HepG2 (cell line): Measurements from ENCODE around the gene GMPPA. TPM values are rescaled to one million over a fixed set of nuclear protein-coding genes. Genes with fewer than 3 reads are reported as not detected.

ENCODE experiments used
- EP300 ChIP-seq, 3 experiments: sonication (generic) in 1 of 3; formaldehyde crosslinking in 1 of 3; IDR thresholded peaks; 2 replicates each; pipeline versions ENCODE4 v1.5.1 to v1.6.1; 2011 to 2020; ENCODE audit warnings: low read depth in 2 of 3, low read length in 2 of 3, borderline replicate concordance in 1 of 3, improper control_type of control experiment in 1 of 3, mild to moderate bottlenecking in 1 of 3, missing genetic modification reagents in 1 of 3, moderate library complexity in 1 of 3
- JUN ChIP-seq: sonication (generic); formaldehyde crosslinking; IDR thresholded peaks from 2 replicates; pipeline ENCODE4 v1.4.0; 2020; ENCODE audit warnings: mild to moderate bottlenecking, missing genetic modification reagents
- KLF6 ChIP-seq: IDR thresholded peaks from 2 replicates; pipeline ENCODE4 v1.8.0; 2016; ENCODE audit warnings: missing biosample characterization, missing genetic modification reagents
- NFKBIZ ChIP-seq: IDR thresholded peaks from 2 replicates; pipeline ENCODE4 v1.6.1; 2018; ENCODE audit warnings: missing genetic modification reagents, missing compliant biosample characterization
- PAWR ChIP-seq: sonication (generic); formaldehyde crosslinking; IDR thresholded peaks from 2 replicates; pipeline ENCODE4 v1.4.0; 2020; ENCODE audit warnings: missing genetic modification reagents, mild to moderate bottlenecking, borderline replicate concordance
- RBAK ChIP-seq: sonication (generic); formaldehyde crosslinking; IDR thresholded peaks from 2 replicates; pipeline ENCODE4 v1.5.1; 2020; ENCODE audit warnings: mild to moderate bottlenecking, missing genetic modification reagents
- SALL2 ChIP-seq: sonication (generic); formaldehyde crosslinking; IDR thresholded peaks from 2 replicates; pipeline ENCODE4 v1.8.1; 2023; ENCODE audit warnings: mild to moderate bottlenecking, missing genetic modification reagents, inconsistent platforms
- SMAD3 ChIP-seq: sonication (generic); formaldehyde crosslinking; IDR thresholded peaks from 2 replicates; pipeline ENCODE4 v1.4.0; 2020; ENCODE audit warnings: missing genetic modification reagents
- SMARCE1 ChIP-seq: fragments of 450-650 bp; IDR thresholded peaks from 2 replicates; pipeline ENCODE4 v1.6.1; 2017; ENCODE audit warnings: borderline replicate concordance
- SNAPC2 ChIP-seq: sonication (generic); formaldehyde crosslinking; IDR thresholded peaks from 2 replicates; pipeline ENCODE4 v1.8.1; 2022; ENCODE audit warnings: mild to moderate bottlenecking, missing genetic modification reagents
- ZBTB2 ChIP-seq: sonication (generic); formaldehyde crosslinking; IDR thresholded peaks from 2 replicates; pipeline ENCODE4 v1.8.0; 2022; ENCODE audit warnings: low read depth, missing genetic modification reagents
- ZFP36 ChIP-seq: fragments of 150-350 bp; IDR thresholded peaks from 2 replicates; pipeline ENCODE4 v1.6.1; 2018; ENCODE audit warnings: borderline replicate concordance, low read length, low read depth; ENCODE audit not compliant: partially characterized antibody
- ZFP90 ChIP-seq: sonication (generic); formaldehyde crosslinking; IDR thresholded peaks from 2 replicates; pipeline ENCODE4 v1.8.0; 2022; ENCODE audit warnings: missing genetic modification reagents, mild to moderate bottlenecking, inconsistent platforms, borderline replicate concordance
- ZNF124 ChIP-seq: sonication (generic); formaldehyde crosslinking; IDR thresholded peaks from 2 replicates; pipeline ENCODE4 v1.4.0; 2020; ENCODE audit warnings: missing genetic modification reagents
- ZNF296 ChIP-seq: sonication (generic); formaldehyde crosslinking; conservative IDR thresholded peaks from 2 replicates; pipeline ENCODE4 v1.5.0; 2020; ENCODE audit warnings: mild to moderate bottlenecking, missing genetic modification reagents
- ZNF446 ChIP-seq: sonication (generic); formaldehyde crosslinking; IDR thresholded peaks from 2 replicates; pipeline ENCODE4 v1.5.0; 2020; ENCODE audit warnings: mild to moderate bottlenecking, missing genetic modification reagents
- ZNF562 ChIP-seq: sonication (generic); formaldehyde crosslinking; IDR thresholded peaks from 2 replicates; pipeline ENCODE4 v1.8.0; 2022; ENCODE audit warnings: missing genetic modification reagents, borderline replicate concordance
- ZNF572 ChIP-seq: sonication (generic); formaldehyde crosslinking; IDR thresholded peaks from 2 replicates; pipeline ENCODE4 v1.5.1; 2020; ENCODE audit warnings: mild to moderate bottlenecking, missing genetic modification reagents
- ZNF740 ChIP-seq: sonication (generic); formaldehyde crosslinking; IDR thresholded peaks from 2 replicates; pipeline ENCODE4 v1.4.0; 2020; ENCODE audit warnings: missing genetic modification reagents
- ZNF816 ChIP-seq: sonication (generic); formaldehyde crosslinking; IDR thresholded peaks from 2 replicates; pipeline ENCODE4 v1.8.0; 2022; ENCODE audit warnings: missing genetic modification reagents, mild to moderate bottlenecking, borderline replicate concordance
- polyA plus RNA-seq, 8 experiments: library from polyadenylated mRNA; depleted of rRNA in 3 of 8; stranded (reverse) in 7 of 8; unstranded in 1 of 8; fragments of >200 nt; fragmentation: Illumina TruSeq in 4 of 8; extraction: Trizol in 4 of 8; gene quantifications; 2 replicates each; pipeline versions ENCODE4 v1.2.1 to v1.2.3, GENCODE V29; 2011 to 2016; ENCODE audit warnings: low read depth in 4 of 8, missing spikeins in 1 of 8, mixed read lengths in 1 of 8; ENCODE audit not compliant: insufficient read depth in 1 of 8
- total RNA-seq, 5 experiments: library from RNA; depleted of rRNA; stranded (reverse); fragments of >200 nt; fragmentation: Illumina TruSeq; extraction: Trizol; gene quantifications; 2 replicates each; pipeline ENCODE4 v1.2.3, GENCODE V29; 2016; ENCODE audit warnings: low read depth in 1 of 5
- TF ChIP-seq, protein P1 (sequence below): IDR thresholded peaks from 2 replicates; pipeline ENCODE4 v1.6.1; 2016; ENCODE audit warnings: missing genetic modification reagents, missing compliant biosample characterization
- TF ChIP-seq, protein P2 (sequence below): sonication (generic); formaldehyde crosslinking; IDR thresholded peaks from 2 replicates; pipeline ENCODE4 v1.8.0; 2022; ENCODE audit warnings: missing genetic modification reagents, mild to moderate bottlenecking, moderate library complexity, borderline replicate concordance
- TF ChIP-seq, protein P3 (sequence below): sonication (generic); formaldehyde crosslinking; IDR thresholded peaks from 2 replicates; pipeline ENCODE4 v1.5.0; 2020; ENCODE audit warnings: missing genetic modification reagents, mild to moderate bottlenecking, borderline replicate concordance

GMPPA gene
- total and polyA plus RNA-seq, 2 of the 13 experiments (the other 11 are each of a cell fraction or from before 2014, with no cell fraction given) = 81.1 to 106 TPM

DNA sequence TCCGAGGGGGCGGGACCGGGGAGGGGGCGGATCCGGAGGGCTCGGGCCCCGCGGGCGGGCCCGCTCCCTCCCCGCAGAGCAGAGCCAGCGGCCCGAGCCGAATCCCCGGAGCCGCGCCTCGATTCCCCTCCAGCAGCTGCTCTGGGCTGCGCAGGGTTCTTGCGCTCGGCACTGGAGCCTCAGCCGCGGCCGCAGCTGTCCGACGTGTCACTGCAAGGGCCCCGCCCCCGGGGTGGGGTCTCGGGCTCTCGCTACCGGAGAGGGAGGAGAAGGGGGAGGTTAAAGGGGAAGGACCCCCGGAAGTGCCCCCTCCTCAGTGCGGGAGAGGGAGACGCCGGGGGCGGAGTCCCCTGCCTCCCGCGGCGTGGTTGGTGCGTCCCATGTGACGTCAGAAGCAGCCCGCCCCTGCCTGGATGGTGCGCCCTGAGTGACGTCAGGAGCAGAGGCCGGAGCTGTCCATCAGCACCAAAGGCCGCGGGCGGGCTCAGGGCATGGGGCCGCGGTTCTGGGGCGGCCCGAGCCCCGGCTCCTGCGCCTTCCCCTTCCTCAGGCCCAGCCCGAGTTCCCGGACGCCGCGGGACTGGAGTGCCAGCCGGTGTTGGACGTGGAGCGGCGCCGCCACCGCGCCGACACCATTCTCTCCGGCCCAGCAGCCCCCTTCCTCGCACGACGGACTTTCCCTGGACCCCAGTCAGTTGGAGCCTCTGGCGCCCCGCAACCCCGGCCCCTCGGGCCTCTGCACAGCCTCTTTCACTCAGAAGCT is 45.1 kb downstream of the GMPPA start, which contains the start of the genes CHPF and TMEM198 (continued):
- TF ChIP-seq SALL2 (CRISPR knock-in tag) (peak; percentile 93), EP300 (IDR thresholded peaks at IDR 0.05; ENCODE audit: low read depth in 2 of 2, low read length in 2 of 2) (peak in 1 of 2 experiments; percentile 59; a peak in 1 of 4 replicates), EP300 (CRISPR knock-in tag; IDR thresholded peaks at IDR 0.05; ENCODE audit: borderline replicate concordance) (no peak; the same call in 1 of the 2 replicates), ZNF562 (CRISPR knock-in tag) (no peak), ZNF124 (CRISPR knock-in tag) (0 out of 2 replicates have a peak, but pooled peaks have one; percentile 54), ZNF740 (CRISPR knock-in tag) (peak; percentile 64), SNAPC2 (CRISPR knock-in tag) (peak; percentile 78), ZNF572 (CRISPR knock-in tag) (no peak), ZBTB2 (peak; percentile 67; the same call in 1 of the 2 replicates), ZNF446 (CRISPR knock-in tag) (peak; percentile 48; the same call in 1 of the 2 replicates), RBAK (CRISPR knock-in tag) (no peak), JUN (CRISPR knock-in tag) (peak; percentile 88), ZFP36 (no peak), PAWR (0 out of 2 replicates have a peak, but pooled peaks have one; percentile 41), ZNF816 (CRISPR knock-in tag) (no peak), KLF6 (no peak; the same call in 1 of the 2 replicates), SMAD3 (CRISPR knock-in tag) (peak; percentile 78; the same call in 1 of the 2 replicates), ZFP90 (CRISPR knock-in tag) (peak; percentile 97), ZNF296 (CRISPR knock-in tag) (no peak; the same call in 1 of the 2 replicates), NFKBIZ (CRISPR knock-in tag) (no peak; the same call in 1 of the 2 replicates), SMARCE1 (no peak)
- TF ChIP-seq, protein P1, sequence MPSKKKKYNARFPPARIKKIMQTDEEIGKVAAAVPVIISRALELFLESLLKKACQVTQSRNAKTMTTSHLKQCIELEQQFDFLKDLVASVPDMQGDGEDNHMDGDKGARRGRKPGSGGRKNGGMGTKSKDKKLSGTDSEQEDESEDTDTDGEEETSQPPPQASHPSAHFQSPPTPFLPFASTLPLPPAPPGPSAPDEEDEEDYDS (CRISPR knock-in tag) = peak; percentile 95
- TF ChIP-seq, protein P2, sequence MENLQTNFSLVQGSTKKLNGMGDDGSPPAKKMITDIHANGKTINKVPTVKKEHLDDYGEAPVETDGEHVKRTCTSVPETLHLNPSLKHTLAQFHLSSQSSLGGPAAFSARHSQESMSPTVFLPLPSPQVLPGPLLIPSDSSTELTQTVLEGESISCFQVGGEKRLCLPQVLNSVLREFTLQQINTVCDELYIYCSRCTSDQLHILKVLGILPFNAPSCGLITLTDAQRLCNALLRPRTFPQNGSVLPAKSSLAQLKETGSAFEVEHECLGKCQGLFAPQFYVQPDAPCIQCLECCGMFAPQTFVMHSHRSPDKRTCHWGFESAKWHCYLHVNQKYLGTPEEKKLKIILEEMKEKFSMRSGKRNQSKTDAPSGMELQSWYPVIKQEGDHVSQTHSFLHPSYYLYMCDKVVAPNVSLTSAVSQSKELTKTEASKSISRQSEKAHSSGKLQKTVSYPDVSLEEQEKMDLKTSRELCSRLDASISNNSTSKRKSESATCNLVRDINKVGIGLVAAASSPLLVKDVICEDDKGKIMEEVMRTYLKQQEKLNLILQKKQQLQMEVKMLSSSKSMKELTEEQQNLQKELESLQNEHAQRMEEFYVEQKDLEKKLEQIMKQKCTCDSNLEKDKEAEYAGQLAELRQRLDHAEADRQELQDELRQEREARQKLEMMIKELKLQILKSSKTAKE (CRISPR knock-in tag) = no peak
- TF ChIP-seq, protein P3, sequence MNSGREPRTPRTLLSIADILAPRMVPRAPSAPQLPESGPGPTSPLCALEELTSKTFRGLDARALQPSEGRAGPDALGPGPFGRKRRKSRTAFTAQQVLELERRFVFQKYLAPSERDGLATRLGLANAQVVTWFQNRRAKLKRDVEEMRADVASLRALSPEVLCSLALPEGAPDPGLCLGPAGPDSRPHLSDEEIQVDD (CRISPR knock-in tag) = peak; percentile 21; the same call in 1 of the 2 replicates
